Hematopoietic multipotent progenitor cell (in vitro differentiated cells): ENCODE measurements around the gene CCDC68. TPM values are rescaled to one million over a fixed set of nuclear protein-coding genes. Genes with fewer than 3 reads are reported as not detected.

Experiments used
- DNase-seq, 3 donors: peaks; one replicate each; pipeline ENCODE4 v3.0.0-alpha.2; 2011 to 2015; ENCODE audit warnings: low read depth in 2 of 3, low spot score in 2 of 3
- total RNA-seq: library from RNA; depleted of rRNA; stranded (reverse); fragments of >200 nt; gene quantifications from one replicate; pipeline ENCODE4 v1.2.3, GENCODE V29; 2012

CCDC68 gene
- total RNA-seq, 1 donor: not detected

DNA sequence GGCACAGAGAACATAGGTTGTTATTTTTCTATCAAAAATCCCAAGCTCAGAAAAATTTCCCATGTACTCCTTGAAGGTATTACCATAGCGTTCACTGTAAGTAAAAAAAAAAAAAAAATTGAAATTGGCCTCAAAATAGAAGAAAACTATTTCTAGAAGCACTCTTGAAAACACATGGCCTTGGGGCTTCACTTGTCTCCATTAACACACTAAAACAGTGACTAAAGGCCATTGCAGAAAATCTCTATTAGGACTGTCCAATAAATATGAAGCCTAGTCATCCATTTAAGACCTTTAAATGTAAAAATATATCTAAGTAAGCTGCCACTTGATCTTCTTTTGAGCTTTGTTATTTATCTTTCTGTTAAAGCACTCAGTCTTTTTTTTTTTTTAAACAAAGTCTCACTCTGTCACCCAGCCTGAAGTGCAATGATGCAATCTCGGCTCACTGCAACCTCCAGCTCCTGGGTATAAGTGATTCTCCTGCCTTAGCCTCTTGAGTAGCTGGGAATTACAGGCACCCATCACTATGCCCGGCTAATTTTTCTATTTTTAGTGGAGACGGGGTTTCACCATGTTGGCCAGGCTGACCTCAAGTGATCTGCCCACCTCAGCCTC is 35.8 kb downstream of the CCDC68 start:
- no peak for DNase-seq

DNA sequence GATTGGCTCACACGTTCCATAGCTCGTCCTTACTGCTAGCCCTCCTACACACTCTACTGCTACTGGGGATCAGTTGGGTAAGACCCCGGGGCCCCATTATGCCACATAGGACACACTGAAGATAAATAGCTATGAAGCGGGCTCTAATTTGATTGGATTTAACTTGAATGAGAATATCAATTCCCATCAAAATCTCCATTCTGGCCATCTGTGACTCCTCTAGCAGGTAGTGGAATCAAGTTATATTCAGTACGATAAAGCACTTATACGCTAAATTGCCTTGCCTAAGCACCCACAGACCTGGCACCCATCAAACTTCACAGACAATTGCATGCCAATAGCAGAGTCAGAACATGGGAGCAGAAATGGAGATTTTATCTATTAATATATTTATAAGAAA is 39.8 kb downstream of the CCDC68 start:
- DNase-seq: no peak

DNA sequence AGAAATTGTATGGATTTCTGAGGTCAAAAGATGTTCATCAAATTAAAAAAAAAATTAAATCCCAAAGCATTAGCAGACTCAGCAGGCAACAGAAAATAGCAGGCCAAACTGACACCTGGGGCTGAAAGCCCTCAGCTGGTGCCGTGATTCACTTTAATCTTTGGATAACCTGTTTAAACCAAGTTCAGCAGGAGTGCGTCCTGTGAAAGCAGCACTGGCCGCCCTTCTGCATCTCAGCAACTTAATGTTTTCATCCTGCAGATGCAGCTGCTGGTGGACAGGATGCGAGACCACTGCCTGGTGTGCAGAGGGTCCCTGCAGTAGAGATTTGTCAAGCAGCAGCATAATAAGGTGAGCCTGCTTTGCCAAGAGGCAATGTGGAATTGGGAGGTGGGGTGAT is 41.2 kb downstream of the CCDC68 start:
- DNase-seq: no peak

DNA sequence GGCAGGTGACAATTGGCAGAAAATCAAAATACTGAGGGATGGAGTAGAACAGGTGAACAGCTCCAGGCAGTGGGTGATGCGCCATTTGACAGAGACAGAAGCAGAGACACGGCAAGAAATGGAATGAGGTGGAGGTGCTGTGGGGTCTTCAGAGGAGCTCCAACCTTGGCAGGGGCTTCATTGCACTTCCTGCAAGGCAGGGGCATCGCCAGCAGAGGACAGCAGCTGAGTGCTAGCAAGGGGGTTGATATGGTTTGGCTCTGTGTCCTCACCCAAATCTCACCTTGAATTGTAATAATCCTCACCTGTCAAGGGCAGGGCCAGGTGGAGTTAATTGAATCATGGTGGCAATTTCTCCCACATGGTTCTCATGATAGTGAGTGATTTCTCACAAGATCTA is 42.8 kb downstream of the CCDC68 start:
- no peak for DNase-seq

DNA sequence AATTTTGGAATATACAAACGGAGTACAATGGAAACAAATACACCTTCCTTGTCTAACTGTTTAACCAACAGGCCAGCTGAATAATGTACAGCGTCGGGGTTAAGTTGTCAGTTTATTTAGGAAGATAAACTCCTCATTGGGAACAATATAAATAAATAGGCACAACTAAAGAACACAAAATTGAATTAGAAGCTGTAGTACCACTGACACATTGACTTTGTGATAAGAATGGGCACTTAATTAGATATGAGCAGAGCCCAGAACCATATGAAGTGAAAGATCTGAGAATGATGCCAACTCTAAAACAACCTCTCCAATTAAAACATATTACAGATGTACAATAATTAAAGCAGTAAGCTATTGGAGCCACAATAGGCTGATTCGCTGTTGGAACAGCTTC is 44.4 kb downstream of the CCDC68 start:
- no peak for DNase-seq

DNA sequence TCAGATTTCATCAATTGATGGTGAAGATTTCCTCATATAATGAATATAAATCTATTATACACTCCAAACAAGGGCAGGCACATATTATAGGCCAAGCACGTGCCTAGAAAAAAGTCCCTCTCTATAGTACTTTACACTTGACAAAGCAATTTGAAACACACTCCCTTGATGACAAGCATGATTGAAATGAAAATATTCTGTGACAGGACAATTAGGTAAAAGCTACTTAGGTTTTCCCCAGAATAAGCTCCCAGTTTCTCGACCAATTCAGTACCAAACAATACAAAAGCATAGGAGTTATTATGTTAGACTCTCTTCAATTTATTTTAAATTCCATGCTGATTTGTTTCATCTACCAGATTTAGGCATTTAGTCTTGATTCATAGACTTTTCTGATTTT is 47.7 kb downstream of the CCDC68 start:
- DNase-seq: no peak

DNA sequence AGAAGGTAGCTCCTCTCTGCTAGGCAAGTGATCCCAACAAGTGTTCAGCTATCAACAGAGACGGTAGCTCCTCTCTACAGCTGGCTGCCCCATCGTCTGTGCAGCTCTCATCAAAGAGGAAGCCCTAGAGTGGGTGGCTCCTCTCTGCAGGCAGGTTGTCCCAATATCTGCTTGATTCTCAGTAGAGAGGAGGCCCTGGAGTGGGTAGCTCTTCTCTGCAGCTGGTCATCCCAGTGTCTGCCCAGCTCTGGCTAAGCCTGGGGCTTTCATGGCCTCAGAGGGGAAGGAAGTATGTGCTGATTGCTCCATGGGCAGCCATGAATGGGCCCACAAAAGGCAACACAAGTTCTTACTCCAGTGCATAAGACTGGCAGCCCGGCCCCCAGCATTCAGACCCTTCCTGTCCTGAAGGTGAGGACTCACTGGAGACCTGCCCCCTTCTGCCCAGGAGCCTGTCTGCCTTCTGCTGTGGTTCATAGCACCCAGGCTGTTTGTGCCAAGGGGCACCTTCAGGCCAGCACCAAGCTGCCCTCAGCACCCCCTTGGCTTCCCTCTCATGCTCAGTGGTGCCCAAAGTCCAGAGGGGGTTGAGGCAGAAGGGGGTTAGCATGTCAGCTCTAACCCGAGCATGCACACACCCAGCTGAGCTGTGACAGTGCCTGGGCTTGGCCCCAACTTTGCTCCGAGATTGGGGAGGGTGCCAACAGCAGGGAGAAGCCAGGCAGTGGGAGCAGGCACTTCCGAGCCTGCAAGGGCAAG is 48.9 kb downstream of the CCDC68 start:
- DNase-seq: no peak

DNA sequence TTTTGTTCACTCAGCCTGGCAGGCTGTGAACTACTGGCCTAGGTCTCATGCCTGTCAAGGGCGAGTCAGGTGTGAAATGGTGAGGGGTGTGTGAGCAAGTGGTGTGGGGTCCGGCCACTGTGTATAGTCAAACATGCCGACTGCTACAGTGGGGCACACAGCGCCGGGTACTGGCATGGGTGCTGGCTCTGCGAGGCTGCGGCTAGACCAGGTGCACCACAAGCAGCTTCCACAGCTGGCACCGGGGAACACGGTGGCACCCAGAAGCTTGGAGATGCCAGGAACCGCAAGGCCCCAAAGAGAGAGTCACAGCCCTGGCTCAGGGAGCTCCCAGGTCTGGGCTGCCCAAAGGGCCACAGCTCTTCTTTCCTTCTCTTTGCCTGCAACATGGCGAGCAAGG is 49.7 kb downstream of the CCDC68 start:
- DNase-seq: no peak

DNA sequence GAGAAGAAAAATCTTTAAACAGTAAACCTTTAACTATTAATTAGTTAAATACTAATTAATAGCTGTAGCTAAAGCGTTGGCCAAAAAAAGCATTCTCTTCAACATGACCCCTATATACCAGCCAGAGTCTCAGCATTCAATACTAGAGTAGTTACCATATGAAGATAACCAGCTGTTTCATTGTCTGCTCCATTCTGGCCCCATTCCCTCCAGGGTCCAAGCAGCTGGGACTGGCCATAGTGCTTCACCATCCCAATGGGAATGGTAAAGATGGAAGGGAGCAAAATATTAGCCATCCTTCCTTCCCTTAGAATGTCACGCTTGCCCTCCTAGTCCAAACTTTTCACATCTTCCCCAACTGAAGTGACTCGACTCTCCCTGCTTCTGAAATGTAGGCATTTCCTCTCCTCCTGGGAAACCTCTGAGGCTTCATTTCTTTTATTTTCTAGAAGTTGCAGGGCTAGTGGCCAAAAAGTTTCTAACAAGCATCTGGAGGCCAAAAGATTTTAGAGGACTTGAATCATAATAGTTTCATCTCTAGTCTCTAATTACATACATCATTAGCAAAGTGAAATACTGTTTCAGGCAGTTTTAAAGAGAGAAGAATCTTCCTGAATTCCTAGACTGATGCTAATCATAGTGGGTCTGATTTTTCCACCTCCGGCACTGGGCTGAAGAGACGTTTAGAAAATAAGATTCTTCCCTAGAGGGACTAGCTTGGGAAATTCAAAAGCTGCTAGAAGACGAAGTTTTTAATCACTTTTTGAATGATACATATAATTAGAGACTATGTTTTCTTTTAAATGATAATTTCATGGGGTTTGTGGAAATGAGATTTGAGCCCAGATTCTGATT is 52.7 kb downstream of the CCDC68 start:
- no peak for DNase-seq

DNA sequence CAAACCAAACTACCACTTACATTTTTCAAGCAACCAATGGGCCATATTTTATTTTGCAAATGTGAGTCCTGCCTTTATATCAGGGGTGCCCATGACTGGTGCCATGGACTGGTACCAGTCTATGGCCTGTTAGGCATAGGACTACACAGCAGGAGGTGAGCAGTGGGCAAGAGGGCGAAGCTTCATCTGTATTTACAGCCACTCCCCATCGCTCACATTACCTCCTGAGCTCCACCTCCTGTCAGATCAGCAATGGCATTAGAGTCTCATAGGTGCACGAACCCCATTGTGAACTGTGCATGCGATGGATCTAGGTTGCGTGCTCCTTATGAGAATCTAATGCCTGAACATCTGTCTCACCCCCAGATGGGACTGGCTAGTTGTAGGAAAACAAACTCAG is 53.6 kb downstream of the CCDC68 start:
- no peak for DNase-seq

DNA sequence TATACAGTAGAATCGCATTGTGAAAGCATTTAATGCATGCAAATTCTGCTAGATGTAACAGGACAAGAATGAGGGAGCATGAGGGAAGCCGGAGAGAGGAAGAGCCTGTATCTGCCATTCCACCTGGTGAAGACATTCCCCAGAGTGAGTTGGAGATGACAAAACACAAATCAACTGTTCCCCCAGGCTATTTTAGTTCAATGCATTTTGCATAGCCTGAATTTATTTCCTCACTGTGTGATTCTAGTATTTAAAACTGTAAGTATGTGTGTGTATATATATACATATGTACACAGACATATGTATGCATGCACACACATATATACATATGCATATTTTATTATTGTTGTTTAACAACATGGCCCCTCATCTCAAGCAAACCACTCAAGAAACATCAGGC is 54.7 kb downstream of the CCDC68 start:
- DNase-seq: no peak

DNA sequence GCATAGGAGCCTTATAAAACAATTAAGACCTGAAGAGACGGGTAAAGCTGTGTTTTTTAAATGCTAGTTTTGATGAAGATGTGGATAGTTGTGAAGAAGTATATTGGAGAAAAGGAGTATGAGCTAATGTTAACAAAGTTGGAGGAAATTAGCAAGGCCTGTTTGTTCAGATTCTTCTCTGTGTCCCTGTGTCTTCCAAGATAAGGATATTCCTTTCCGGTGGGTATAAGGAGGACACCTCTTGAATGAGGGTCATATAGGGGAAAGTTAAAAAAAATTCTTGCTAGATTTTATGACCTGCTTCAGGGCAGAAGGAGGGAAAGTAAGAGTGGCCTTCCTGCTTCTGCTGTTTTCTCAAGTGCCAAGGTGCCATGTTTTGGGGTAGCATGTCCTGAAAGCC is 59.0 kb downstream of the CCDC68 start:
- no peak for DNase-seq

DNA sequence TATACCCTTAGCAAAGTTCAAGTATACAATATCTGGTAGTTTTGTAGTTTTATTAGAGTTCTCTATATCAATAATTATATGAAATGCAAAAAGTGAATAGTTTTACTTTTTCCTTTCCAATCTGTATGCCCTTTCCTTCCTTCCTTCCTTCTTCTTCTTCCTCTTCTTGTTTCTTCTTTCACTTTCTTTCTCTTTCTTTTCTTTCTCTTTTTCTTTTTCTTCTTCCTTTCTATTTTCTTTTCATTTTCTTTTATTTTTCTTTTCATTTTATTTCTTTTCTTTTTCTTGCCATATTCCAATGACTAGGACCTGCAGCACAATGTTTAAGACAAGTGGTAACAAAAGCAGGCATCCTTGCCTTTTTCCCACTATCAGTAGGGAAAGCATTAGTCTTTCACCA is 59.8 kb downstream of the CCDC68 start:
- DNase-seq: no peak

DNA sequence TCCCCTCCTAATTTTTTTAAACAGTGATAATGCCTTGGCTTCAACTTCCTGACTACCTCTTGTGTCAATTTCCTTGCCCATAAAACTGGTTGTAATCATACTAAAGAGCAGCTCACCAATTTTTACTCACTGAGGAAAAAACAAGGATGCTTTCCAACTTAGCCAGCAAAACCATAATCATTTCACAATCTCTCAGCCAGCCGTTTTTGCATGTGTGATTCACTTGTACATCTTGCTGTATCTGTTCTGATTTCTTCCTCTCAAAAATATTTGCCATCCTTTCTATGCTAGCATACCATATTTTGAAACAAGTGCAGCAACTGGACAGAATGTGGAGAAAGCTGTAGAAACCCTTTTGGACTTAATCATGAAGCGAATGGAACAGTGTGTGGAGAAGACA is 70.3 kb downstream of the CCDC68 start:
- no peak for DNase-seq

DNA sequence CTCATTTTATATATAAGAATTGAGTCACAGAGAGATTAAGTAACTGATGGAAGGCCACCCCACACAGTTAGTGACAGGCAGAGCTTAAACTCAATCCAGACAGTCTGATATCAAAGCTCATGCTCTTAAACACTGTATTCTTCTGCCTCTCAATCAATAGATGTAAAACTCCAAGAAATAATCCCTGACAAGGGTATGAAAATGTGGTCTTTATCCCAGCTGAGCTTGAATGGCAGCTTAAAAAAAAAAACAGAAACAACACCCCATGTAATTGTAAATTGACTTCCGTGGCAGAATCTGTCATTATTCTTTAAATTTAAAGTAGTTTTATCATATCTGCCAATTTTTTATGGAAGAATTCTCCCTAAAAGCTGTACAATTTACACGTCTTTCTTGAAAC is 70.9 kb downstream of the CCDC68 start:
- no peak for DNase-seq

DNA sequence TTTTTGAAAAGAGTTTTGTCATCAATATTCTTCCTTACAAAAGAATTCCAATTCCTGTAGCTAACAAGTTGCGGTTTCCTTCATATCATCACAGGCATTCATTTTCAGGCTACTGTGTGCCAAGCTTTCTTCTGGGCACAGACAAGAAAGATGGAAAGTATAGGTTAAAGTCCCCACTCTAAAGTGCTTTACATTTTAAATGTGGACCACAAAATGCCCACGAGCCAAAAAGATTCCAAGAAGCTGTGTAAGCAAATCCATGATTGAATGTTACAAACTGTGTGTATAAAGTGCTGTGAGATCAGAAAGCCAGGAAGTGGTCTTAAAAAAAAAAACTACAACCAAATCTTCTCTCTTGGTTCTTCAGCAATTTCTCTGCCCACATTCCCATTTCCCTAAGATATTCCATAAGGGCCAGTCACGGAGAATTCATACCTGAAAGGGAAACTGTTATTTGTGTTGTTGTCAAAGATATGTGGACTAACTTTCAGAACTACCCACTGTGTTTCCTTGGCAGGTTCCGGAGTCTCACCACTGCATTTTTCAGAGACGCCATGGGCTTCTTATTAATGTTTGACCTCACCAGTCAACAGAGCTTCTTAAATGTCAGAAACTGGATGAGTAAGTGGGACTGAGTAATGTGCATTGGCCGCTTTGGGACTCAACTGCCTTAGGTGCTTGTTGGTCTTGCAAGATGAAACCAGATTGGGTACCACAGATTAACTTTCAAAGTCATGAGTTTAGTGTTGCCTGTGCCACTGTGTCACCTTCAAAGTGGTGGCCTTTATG is 75.3 kb downstream of the CCDC68 start:
- no peak for DNase-seq

DNA sequence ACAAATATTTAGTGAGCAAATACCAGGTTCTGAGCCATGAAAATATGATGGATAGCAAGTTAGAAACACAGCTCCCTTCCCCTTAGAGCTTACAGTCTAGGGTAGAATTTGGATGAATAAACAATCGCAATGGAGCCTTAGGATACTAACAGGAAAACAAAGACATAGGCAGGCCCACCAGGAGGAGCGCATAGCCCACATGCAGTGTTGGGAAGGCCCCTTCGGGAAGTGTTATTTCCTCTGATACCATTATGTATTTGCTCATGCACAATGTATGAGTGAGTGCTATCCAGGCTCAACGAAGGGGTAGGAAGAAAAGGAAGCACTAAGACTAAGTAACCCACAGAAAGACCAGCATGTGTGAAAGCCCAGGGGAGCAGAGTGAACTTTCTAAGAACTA is 76.9 kb downstream of the CCDC68 start:
- no peak for DNase-seq

DNA sequence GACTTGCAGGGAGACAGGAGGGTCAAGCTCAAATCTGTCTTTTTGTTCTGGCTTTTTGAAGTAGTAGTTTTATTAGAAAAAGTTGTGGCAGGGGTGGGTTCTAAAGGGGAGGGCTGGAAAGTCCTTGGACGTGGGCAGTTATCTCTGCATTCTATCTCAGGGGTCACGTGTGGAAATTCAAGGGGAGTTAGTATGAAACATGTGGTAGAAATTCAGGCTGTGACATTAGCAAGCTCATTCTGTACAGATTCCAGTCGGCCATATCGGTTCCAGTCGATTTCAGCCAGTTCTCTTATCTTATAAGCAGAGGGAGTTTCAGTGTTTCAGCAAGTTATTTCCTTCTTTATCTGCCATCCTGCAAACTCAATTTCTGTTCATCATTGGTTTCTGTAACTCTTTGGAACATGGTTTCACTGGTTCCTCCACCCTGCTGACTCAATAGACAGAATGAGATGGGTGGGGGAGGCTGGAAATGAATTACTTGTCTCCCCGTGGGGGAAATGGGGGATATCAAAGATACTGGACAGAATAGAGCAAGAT is 78.0 kb downstream of the CCDC68 start:
- no peak for DNase-seq

DNA sequence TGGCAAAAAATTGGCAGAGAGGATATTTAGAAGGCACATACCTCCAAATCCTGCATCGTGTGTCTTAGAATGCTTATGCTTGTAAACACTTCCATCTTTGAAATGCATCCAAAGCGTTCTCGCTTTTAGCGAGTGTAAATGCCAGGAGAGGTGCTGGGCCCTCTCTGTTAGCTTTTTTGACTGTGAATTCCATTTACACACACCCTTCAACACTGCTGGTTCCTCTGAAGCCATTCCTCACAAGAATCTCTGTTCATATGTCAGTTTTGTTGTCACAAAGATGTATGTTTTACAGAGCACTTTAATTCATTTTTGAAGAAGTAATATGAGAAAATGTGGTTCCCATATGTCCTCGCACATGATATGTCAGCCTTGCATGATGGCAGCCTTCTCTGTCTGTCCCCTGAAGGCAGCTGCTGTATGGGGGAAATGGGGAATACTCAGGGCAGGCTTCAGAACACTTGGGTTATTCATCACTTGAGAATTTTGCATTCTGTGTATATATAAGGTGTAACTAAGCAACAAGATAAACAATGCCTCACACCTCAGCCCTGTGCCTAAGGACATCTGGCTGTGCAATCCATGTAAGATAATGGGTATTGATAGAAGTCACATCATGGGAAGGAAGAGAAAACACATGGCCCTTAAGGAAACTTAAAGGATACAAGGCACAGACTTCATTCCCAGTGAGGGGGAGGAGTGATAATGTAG is 78.7 kb downstream of the CCDC68 start:
- no peak for DNase-seq

DNA sequence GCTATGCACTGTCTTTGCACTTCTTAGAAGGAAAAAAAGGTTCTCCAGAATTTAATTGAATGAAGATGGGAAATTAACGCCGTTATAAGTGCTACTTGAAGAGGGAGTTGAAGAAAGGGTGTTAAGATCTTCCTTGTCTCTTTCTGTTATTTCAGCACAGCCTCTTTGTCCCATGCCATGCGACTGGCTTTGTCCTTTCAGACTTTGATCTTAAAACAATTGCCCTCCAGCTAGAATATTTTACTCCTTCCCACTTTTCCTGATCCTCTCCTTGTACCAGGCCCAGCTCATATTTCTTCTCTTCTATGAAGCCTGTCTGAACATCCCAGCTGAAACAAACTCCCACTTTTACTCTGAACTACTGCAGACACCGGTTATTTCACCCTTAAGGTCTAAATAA is 79.6 kb downstream of the CCDC68 start:
- no peak for DNase-seq
